GM13977 (cell line): ENCODE measurements around the gene STXBP6.

ENCODE experiments used
- DNase-seq: peaks from one replicate; pipeline ENCODE4 v3.0.0; 2012; ENCODE audit warnings: low spot score
- in situ Hi-C: fragments of 300-500 bp; cut with MboI; formaldehyde crosslinking; loops from one replicate; pipeline ENCODE4 v1.12.0; 2022; ENCODE audit warnings: low sequenced_read_pairs, low pct_unique_long_range_greater_than_20kb, mixed read lengths, inconsistent platforms; ENCODE audit not compliant: unreplicated experiment
- TF ChIP-seq, protein P1 (sequence below): IDR thresholded peaks from 2 replicates; pipeline ENCODE4 v1.5.1; 2012; ENCODE audit warnings: mild to moderate bottlenecking, control low read depth; ENCODE audit not compliant: insufficient read depth; ENCODE audit errors: extremely low read depth, missing control alignments

STXBP6 gene

DNA sequence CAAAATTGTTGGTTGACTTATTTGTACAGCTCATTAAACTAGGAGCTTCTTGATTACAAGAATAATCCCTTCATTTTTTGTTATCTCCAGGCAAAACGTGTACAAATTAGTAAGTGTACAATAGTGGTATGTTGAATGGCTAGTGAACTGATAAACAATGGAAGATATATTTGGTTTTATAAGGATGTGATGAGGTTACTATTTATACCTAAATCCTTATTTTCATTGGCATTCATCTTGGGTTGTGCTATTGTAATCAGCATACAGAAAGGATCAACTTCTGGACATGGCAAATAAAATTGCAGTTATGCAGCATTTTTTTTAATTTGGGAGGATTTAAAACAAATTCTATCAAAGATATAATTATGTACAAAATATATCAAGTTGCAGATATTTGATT is 216.6 kb downstream of the STXBP6 start:
- TF ChIP-seq, protein P1, sequence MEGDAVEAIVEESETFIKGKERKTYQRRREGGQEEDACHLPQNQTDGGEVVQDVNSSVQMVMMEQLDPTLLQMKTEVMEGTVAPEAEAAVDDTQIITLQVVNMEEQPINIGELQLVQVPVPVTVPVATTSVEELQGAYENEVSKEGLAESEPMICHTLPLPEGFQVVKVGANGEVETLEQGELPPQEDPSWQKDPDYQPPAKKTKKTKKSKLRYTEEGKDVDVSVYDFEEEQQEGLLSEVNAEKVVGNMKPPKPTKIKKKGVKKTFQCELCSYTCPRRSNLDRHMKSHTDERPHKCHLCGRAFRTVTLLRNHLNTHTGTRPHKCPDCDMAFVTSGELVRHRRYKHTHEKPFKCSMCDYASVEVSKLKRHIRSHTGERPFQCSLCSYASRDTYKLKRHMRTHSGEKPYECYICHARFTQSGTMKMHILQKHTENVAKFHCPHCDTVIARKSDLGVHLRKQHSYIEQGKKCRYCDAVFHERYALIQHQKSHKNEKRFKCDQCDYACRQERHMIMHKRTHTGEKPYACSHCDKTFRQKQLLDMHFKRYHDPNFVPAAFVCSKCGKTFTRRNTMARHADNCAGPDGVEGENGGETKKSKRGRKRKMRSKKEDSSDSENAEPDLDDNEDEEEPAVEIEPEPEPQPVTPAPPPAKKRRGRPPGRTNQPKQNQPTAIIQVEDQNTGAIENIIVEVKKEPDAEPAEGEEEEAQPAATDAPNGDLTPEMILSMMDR = no peak
- in situ Hi-C loops = no loop called here
- no peak for DNase-seq

DNA sequence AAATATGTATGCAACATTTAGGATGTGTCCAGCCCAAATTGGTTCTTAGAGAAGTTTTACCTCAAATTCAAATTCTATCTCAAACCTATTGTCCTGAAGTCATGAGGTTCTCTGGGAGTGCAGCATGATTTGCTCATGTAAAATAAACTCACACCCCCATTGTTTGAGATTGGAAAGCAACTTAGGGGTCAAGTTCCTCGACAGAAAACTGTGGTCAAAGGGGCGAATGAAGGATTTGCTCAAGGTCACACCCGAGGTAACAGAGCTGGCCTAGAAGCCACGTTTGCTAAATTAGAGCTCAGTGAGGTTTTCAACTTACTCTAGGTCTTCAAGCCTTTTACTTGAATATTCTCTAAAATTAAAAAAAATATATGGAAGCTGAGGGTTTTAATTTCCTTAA is 218.3 kb downstream of the STXBP6 start:
- TF ChIP-seq, protein P1 = no peak
- no peak for DNase-seq
- in situ Hi-C loops = no loop called here

DNA sequence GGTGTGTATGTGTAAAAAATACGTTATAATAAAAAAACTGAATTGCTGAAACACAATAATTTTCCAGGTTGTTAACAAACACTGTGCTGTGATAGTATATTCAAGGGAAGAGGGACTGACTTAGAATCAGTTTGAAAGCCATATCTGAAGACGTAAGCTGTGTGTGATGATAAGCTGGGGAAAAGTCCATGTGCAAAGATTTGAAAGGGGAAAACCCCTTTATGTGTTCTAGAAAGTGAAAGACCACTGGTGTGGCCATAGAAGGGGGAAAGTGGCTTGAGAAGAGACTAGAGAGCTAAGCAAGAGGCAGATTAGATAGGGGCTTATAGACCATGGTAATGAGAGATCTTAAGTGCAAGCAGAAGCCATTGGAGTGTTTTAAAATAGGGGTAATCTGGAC is 220.1 kb downstream of the STXBP6 start:
- no peak for DNase-seq
- in situ Hi-C loops = no loop called here
- TF ChIP-seq, protein P1 = no peak

DNA sequence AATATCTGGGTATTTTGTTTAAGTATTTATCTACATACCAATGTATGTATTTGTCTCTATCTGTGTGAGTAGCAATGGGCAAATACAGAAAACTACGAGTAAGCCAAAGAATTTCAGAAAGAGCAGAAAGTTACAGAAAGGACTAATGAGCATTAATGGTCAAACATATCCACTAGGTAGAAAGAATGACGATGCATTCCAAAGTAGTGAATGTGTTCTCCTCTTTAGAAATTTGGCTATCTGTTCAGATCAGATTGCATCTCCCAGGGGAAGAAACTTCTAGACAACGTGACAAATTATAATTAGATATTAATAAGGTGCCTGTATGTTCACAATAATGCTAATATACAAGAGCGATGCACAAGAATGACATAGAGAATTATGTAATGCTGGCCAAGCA is 221.5 kb downstream of the STXBP6 start:
- no peak for DNase-seq
- in situ Hi-C loops = no loop called here
- TF ChIP-seq, protein P1 = no peak

DNA sequence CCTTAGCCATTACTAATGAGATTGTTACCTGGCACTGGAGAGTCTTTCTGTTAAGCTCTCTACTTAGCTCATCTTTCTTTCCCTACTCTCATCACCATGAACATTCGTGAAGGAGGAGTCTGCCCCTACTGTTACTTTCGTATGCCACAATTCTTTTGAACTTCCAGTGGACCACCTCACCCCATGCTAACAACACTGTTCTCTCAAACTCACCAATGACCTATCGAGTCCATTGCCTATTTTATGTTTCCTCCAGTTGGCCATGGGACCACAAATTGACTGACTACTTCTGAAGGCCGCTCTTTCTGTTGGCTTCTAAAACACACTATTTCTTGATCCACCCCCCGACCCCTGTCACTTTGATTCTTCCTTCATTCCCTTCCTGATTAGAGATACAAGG is 223.6 kb downstream of the STXBP6 start:
- no peak for DNase-seq
- in situ Hi-C loops = no loop called here
- TF ChIP-seq, protein P1 = no peak

DNA sequence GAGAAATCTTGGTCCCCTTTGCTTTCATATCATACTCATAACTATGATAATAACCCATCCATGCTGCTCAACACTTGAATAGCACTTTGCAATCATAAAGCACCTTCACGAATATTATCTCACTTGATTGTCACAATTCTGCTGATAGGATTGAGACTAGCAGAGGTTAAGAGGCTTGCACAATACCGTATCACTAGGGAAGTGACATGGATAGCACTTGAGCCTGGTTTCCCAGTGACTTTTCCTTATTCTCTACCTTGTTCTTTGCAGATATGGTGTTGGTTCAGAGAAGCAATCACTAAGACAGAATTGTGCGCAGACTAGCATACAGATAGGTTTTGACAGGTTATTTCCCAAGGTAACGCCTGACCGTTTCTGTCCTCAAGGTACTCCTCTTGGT is 229.3 kb downstream of the STXBP6 start:
- TF ChIP-seq, protein P1 = no peak
- in situ Hi-C loops = loop anchor here (25.0 kb wide), 1 partner anchor 317 kb away; no protein-coding TSS in a partner anchor
- no peak for DNase-seq
